H1 (cell line): ENCODE results near the gene ADAM21. TPM values are rescaled to one million over a fixed set of nuclear protein-coding genes. Genes with fewer than 3 reads are reported as not detected.

Source experiments
- ASH2L ChIP-seq: fragments of 200-600, 300-600 bp; sonication (generic); IDR thresholded peaks from one replicate; pipeline ENCODE4 v1.7.1; 2017; ENCODE audit warnings: low read length
- BCL11A ChIP-seq, 2 experiments: IDR thresholded peaks; one replicate each; pipeline ENCODE4 v1.6.1; 2011; ENCODE audit warnings: low read depth in 2 of 2, low read length in 2 of 2, mild to moderate bottlenecking in 2 of 2
- CBX5 ChIP-seq: fragments of 300-800, 300-1000 bp; sonication (generic); IDR thresholded peaks from 2 replicates; pipeline ENCODE4 v1.7.1; 2016; ENCODE audit warnings: antibody characterized with exemption, low read length, low read depth
- CEBPB ChIP-seq: IDR thresholded peaks from 2 replicates; pipeline ENCODE4 v1.6.1; 2012; ENCODE audit warnings: low read depth, low read length
- CHD2 ChIP-seq: IDR thresholded peaks from 2 replicates; pipeline ENCODE4 v1.6.1; 2012; ENCODE audit warnings: low read length, improper control_type of control experiment
- CTCF ChIP-seq, 3 experiments: IDR thresholded peaks; 1 replicate in 2 of 3; 2 replicates in 1 of 3; pipeline versions ENCODE4 v1.5.1 to v1.6.1; 2011; ENCODE audit warnings: low read length in 3 of 3, mild to moderate bottlenecking in 3 of 3, inconsistent platforms in 2 of 3, low read depth in 1 of 3, moderate library complexity in 1 of 3; ENCODE audit not compliant: insufficient read depth in 1 of 3; ENCODE audit errors: control extremely low read depth in 1 of 3
- E2F6 ChIP-seq: IDR thresholded peaks from 2 replicates; pipeline ENCODE4 v1.6.1; 2012; ENCODE audit warnings: inconsistent platforms
- FOSL1 ChIP-seq: IDR thresholded peaks from 2 replicates; pipeline ENCODE4 v1.6.1; 2011; ENCODE audit warnings: mild to moderate bottlenecking, low read depth, low read length, moderate library complexity; ENCODE audit not compliant: insufficient read depth
- GTF2F1 ChIP-seq: IDR thresholded peaks from 2 replicates; pipeline ENCODE4 v1.6.1; 2012; ENCODE audit warnings: low read depth, low read length, improper control_type of control experiment, borderline replicate concordance
- JUN ChIP-seq: IDR thresholded peaks from 2 replicates; pipeline ENCODE4 v1.6.1; 2011; ENCODE audit warnings: low read depth, mild to moderate bottlenecking, improper control_type of control experiment, low read length
- KDM4A ChIP-seq: IDR thresholded peaks from one replicate; pipeline ENCODE4 v1.7.1; 2012; ENCODE audit warnings: low read depth, mild to moderate bottlenecking, moderate library complexity, low read length, inconsistent platforms; ENCODE audit not compliant: severe bottlenecking
- MAX ChIP-seq: IDR thresholded peaks from 2 replicates; pipeline ENCODE4 v1.6.1; 2012; ENCODE audit warnings: inconsistent platforms
- NRF1 ChIP-seq: IDR thresholded peaks from 2 replicates; pipeline ENCODE4 v1.6.1; 2011; ENCODE audit warnings: mild to moderate bottlenecking, low read depth, low read length, improper control_type of control experiment
- POLR2AphosphoS5 ChIP-seq: IDR thresholded peaks from 2 replicates; pipeline ENCODE4 v1.6.1; 2011; ENCODE audit warnings: low read depth, low read length
- RNF2 ChIP-seq: fragments of 200-900, 300-1000 bp; sonication (generic); IDR thresholded peaks from 2 replicates; pipeline ENCODE4 v1.7.1; 2016; ENCODE audit warnings: borderline replicate concordance, low read depth, mild to moderate bottlenecking, antibody characterized with exemption, low read length; ENCODE audit not compliant: poor library complexity, severe bottlenecking; ENCODE audit errors: missing control alignments
- SIX5 ChIP-seq: IDR thresholded peaks from 2 replicates; pipeline ENCODE4 v1.6.1; 2011; ENCODE audit warnings: mild to moderate bottlenecking, low read depth, low read length
- SP2 ChIP-seq: IDR thresholded peaks from 2 replicates; pipeline ENCODE4 v1.6.1; 2012; ENCODE audit warnings: mild to moderate bottlenecking, low read length, inconsistent platforms
- TAF1 ChIP-seq: IDR thresholded peaks from 2 replicates; pipeline ENCODE4 v1.6.1; 2011; ENCODE audit warnings: mild to moderate bottlenecking, low read depth, low read length
- TEAD4 ChIP-seq: IDR thresholded peaks from 2 replicates; pipeline ENCODE4 v1.6.1; 2012; ENCODE audit warnings: low read depth, low read length, inconsistent platforms, mixed read lengths
- USF2 ChIP-seq: IDR thresholded peaks from 2 replicates; pipeline ENCODE4 v1.6.1; 2011; ENCODE audit warnings: low read length, improper control_type of control experiment
- polyA plus RNA-seq, 7 experiments: library from polyadenylated mRNA; depleted of rRNA in 3 of 7; stranded (reverse) in 5 of 7; unstranded in 2 of 7; fragments of >200 nt in 5 of 7; fragments of 200-250 nt in 2 of 7; gene quantifications; 1 replicate in 5 of 7; 2 replicates in 1 of 7; 4 replicates in 1 of 7; pipeline versions ENCODE4 v1.2.1 to v1.2.3, GENCODE V29; 2011 to 2013; ENCODE audit warnings: missing spikeins in 2 of 7, mixed read lengths in 2 of 7
- total RNA-seq: library from RNA; stranded (reverse); fragmentation: NEBNext Ultra II Directional; extraction: Animal tissue kit (Norgen Biotek cat#: 25700); gene quantifications from 2 replicates; pipeline ENCODE4 v1.2.1, GENCODE V29; 2021

The ADAM21 gene
- total and polyA plus RNA-seq, 2 of the 8 experiments (the other 6 are each of a cell fraction or from before 2014, with no cell fraction given): 0.09 TPM; not detected in 1

- TF ChIP-seq FOSL1: no peak
- no peak for TF ChIP-seq USF2
- no peak for TF ChIP-seq RNF2
- peak; percentile 97 for TF ChIP-seq ASH2L
- TF ChIP-seq KDM4A: no peak
- no peak for TF ChIP-seq GTF2F1
- 0 out of 2 replicates have a peak, but pooled peaks have one; percentile 40 for TF ChIP-seq CHD2
- TF ChIP-seq MAX: peak; percentile 60
- TF ChIP-seq SIX5: peak; percentile 56
- no peak for TF ChIP-seq NRF1
- no peak for TF ChIP-seq CEBPB
- no peak for TF ChIP-seq TEAD4
- no peak for TF ChIP-seq SP2
- TF ChIP-seq CBX5: no peak
- peak; percentile 64; the same call in 1 of the 2 replicates for TF ChIP-seq E2F6
- peak; percentile 67 for TF ChIP-seq POLR2AphosphoS5
- TF ChIP-seq BCL11A (IDR thresholded peaks at IDR 0.05; ENCODE audit: low read depth in 2 of 2, low read length in 2 of 2): no peak
- no peak for TF ChIP-seq CTCF (IDR thresholded peaks at IDR 0.05; ENCODE audit: control extremely low read depth in 1 of 3, insufficient read depth in 1 of 3, low read depth in 1 of 3, low read length in 3 of 3)
- TF ChIP-seq TAF1: peak; percentile 70; the same call in 1 of the 2 replicates
- no peak for TF ChIP-seq JUN
Measured at GRCh38 chr14:70416725-70417349, 35.1 kb upstream of the ADAM21 start, which contains the start of gene SYNJ2BP (continued).
